ENCODE results near the gene HNRNPA0. TPM values are rescaled to one million over a fixed set of nuclear protein-coding genes. Genes with fewer than 3 reads are reported as not detected.

HNRNPA0 gene
- 6.7 and 10.5 TPM in 2 replicates for total RNA-seq (2014; rRNA removed; shearing (Covaris generic); ENCODE audit: low replicate concordance)

- H3K9me2 ChIP-seq (replicated peaks; ENCODE audit: insufficient read depth, low read length) = no peaks in the 10 kb centered on the region
- H3K4me1 ChIP-seq (ENCODE audit: low read length) = peaks cover 36% of the 10 kb centered on the region
- H3K4me3 ChIP-seq (ENCODE audit: low read length) = peak within 1 kb of the TSS; percentile 78
- H2AFZ ChIP-seq (ENCODE audit: low read length) = peak within 1 kb of the TSS; percentile 45
- peaks cover 27% of the 10 kb centered on the region for H3K79me2 ChIP-seq (ENCODE audit: low read length)
- H3K4me2 ChIP-seq (ENCODE audit: low read depth, low read length, poor library complexity, severe bottlenecking) = peak within 1 kb of the TSS; percentile 79
- H3K36me3 ChIP-seq (ENCODE audit: insufficient read depth, low read length) = peaks cover 17% of the 10 kb centered on the region
- H3K27me3 ChIP-seq (ENCODE audit: low read length) = no peaks in the 10 kb centered on the region
- H4K20me1 ChIP-seq (ENCODE audit: insufficient read depth, low read depth, low read length) = peaks cover 37% of the 10 kb centered on the region
- peak within 1 kb of the TSS; percentile 77 for H3K27ac ChIP-seq (ENCODE audit: low read length)
- DNase-seq = peak; percentile 99
- no peaks in the 10 kb centered on the region for H3K9me3 ChIP-seq (ENCODE audit: low read length)
- H3K9ac ChIP-seq (ENCODE audit: low read length) = peak within 1 kb of the TSS; percentile 97
Measured at GRCh38 chr5:137754188-137754960, at the start of gene HNRNPA0. HNRNPA0 (minus strand) TSS chr5:137754363; CDS start chr5:137754066, 297 bp downstream.

- no peak overlapping the region for H3K9ac ChIP-seq (ENCODE audit: low read length)
- H3K27me3 ChIP-seq (ENCODE audit: low read length) = no peaks in the 10 kb centered on the region
- H3K4me3 ChIP-seq (ENCODE audit: low read length) = no peak overlapping the region
- no peaks in the 10 kb centered on the region for H3K36me3 ChIP-seq (ENCODE audit: insufficient read depth, low read length)
- no peak overlapping the region for H2AFZ ChIP-seq (ENCODE audit: low read length)
- peaks cover 5% of the 10 kb centered on the region for H3K4me1 ChIP-seq (ENCODE audit: low read length)
- no peaks in the 10 kb centered on the region for H3K9me2 ChIP-seq (replicated peaks; ENCODE audit: insufficient read depth, low read length)
- no peak overlapping the region for H3K27ac ChIP-seq (ENCODE audit: low read length)
- DNase-seq = no peak
- no peaks in the 10 kb centered on the region for H3K79me2 ChIP-seq (ENCODE audit: low read length)
- no peaks in the 10 kb centered on the region for H4K20me1 ChIP-seq (ENCODE audit: insufficient read depth, low read depth, low read length)
- no peaks in the 10 kb centered on the region for H3K9me3 ChIP-seq (ENCODE audit: low read length)
- H3K4me2 ChIP-seq (ENCODE audit: low read depth, low read length, poor library complexity, severe bottlenecking) = no peak overlapping the region
Measured at GRCh38 chr5:137802282-137803210, 48.4 kb upstream of the HNRNPA0 start.

GRCh38 chr5:137800700-137801411 lies 46.7 kb upstream of the HNRNPA0 start:
- no peaks in the 10 kb centered on the region for H3K36me3 ChIP-seq (ENCODE audit: insufficient read depth, low read length)
- DNase-seq = no peak
- H3K4me1 ChIP-seq (ENCODE audit: low read length) = no peaks in the 10 kb centered on the region
- H3K4me2 ChIP-seq (ENCODE audit: low read depth, low read length, poor library complexity, severe bottlenecking) = no peak overlapping the region
- H3K9ac ChIP-seq (ENCODE audit: low read length) = no peak overlapping the region
- H2AFZ ChIP-seq (ENCODE audit: low read length) = no peak overlapping the region
- H3K9me3 ChIP-seq (ENCODE audit: low read length) = no peaks in the 10 kb centered on the region
- H3K9me2 ChIP-seq (replicated peaks; ENCODE audit: insufficient read depth, low read length) = no peaks in the 10 kb centered on the region
- H4K20me1 ChIP-seq (ENCODE audit: insufficient read depth, low read depth, low read length) = no peaks in the 10 kb centered on the region
- no peaks in the 10 kb centered on the region for H3K79me2 ChIP-seq (ENCODE audit: low read length)
- no peak overlapping the region for H3K4me3 ChIP-seq (ENCODE audit: low read length)
- no peak overlapping the region for H3K27ac ChIP-seq (ENCODE audit: low read length)
- no peaks in the 10 kb centered on the region for H3K27me3 ChIP-seq (ENCODE audit: low read length)

GRCh38 chr5:137796279-137796678 lies 42.1 kb upstream of the HNRNPA0 start:
- Histone ChIP-seq H3K9ac (ENCODE audit: low read length) (no peak overlapping the region), H3K27me3 (ENCODE audit: low read length) (no peaks in the 10 kb centered on the region), H3K27ac (ENCODE audit: low read length) (no peak overlapping the region), H3K36me3 (ENCODE audit: insufficient read depth, low read length) (no peaks in the 10 kb centered on the region), H4K20me1 (ENCODE audit: insufficient read depth, low read depth, low read length) (no peaks in the 10 kb centered on the region), H2AFZ (ENCODE audit: low read length) (no peak overlapping the region), H3K9me2 (replicated peaks; ENCODE audit: insufficient read depth, low read length) (no peaks in the 10 kb centered on the region), H3K9me3 (ENCODE audit: low read length) (no peaks in the 10 kb centered on the region), H3K79me2 (ENCODE audit: low read length) (no peaks in the 10 kb centered on the region), H3K4me2 (ENCODE audit: low read depth, low read length, poor library complexity, severe bottlenecking) (no peak overlapping the region), H3K4me3 (ENCODE audit: low read length) (no peak overlapping the region), H3K4me1 (ENCODE audit: low read length) (no peaks in the 10 kb centered on the region)
- no peak for DNase-seq

- H2AFZ ChIP-seq (ENCODE audit: low read length) = no peak overlapping the region
- H3K79me2 ChIP-seq (ENCODE audit: low read length) = no peaks in the 10 kb centered on the region
- no peaks in the 10 kb centered on the region for H3K27me3 ChIP-seq (ENCODE audit: low read length)
- no peaks in the 10 kb centered on the region for H3K4me1 ChIP-seq (ENCODE audit: low read length)
- no peaks in the 10 kb centered on the region for H3K9me3 ChIP-seq (ENCODE audit: low read length)
- no peak overlapping the region for H3K4me3 ChIP-seq (ENCODE audit: low read length)
- no peaks in the 10 kb centered on the region for H3K36me3 ChIP-seq (ENCODE audit: insufficient read depth, low read length)
- no peaks in the 10 kb centered on the region for H3K9me2 ChIP-seq (replicated peaks; ENCODE audit: insufficient read depth, low read length)
- no peak overlapping the region for H3K9ac ChIP-seq (ENCODE audit: low read length)
- H3K4me2 ChIP-seq (ENCODE audit: low read depth, low read length, poor library complexity, severe bottlenecking) = no peak overlapping the region
- no peak for DNase-seq
- no peak overlapping the region for H3K27ac ChIP-seq (ENCODE audit: low read length)
- no peaks in the 10 kb centered on the region for H4K20me1 ChIP-seq (ENCODE audit: insufficient read depth, low read depth, low read length)
Measured at GRCh38 chr5:137794863-137795262, 40.7 kb upstream of the HNRNPA0 start.

- H3K4me3 ChIP-seq (ENCODE audit: low read length) = no peak overlapping the region
- H3K4me2 ChIP-seq (ENCODE audit: low read depth, low read length, poor library complexity, severe bottlenecking) = no peak overlapping the region
- H3K79me2 ChIP-seq (ENCODE audit: low read length) = no peaks in the 10 kb centered on the region
- H3K36me3 ChIP-seq (ENCODE audit: insufficient read depth, low read length) = no peaks in the 10 kb centered on the region
- H3K27ac ChIP-seq (ENCODE audit: low read length) = no peak overlapping the region
- H3K27me3 ChIP-seq (ENCODE audit: low read length) = no peaks in the 10 kb centered on the region
- no peaks in the 10 kb centered on the region for H3K9me3 ChIP-seq (ENCODE audit: low read length)
- H3K4me1 ChIP-seq (ENCODE audit: low read length) = no peaks in the 10 kb centered on the region
- H4K20me1 ChIP-seq (ENCODE audit: insufficient read depth, low read depth, low read length) = no peaks in the 10 kb centered on the region
- no peak overlapping the region for H2AFZ ChIP-seq (ENCODE audit: low read length)
- H3K9me2 ChIP-seq (replicated peaks; ENCODE audit: insufficient read depth, low read length) = no peaks in the 10 kb centered on the region
- H3K9ac ChIP-seq (ENCODE audit: low read length) = no peak overlapping the region
- DNase-seq = no peak
Measured at GRCh38 chr5:137792303-137792702, 38.1 kb upstream of the HNRNPA0 start.

GRCh38 chr5:137791799-137792198 lies 37.6 kb upstream of the HNRNPA0 start:
- H3K4me2 ChIP-seq (ENCODE audit: low read depth, low read length, poor library complexity, severe bottlenecking) = no peak overlapping the region
- no peak for DNase-seq
- no peaks in the 10 kb centered on the region for H3K4me1 ChIP-seq (ENCODE audit: low read length)
- H3K9ac ChIP-seq (ENCODE audit: low read length) = no peak overlapping the region
- no peaks in the 10 kb centered on the region for H4K20me1 ChIP-seq (ENCODE audit: insufficient read depth, low read depth, low read length)
- no peaks in the 10 kb centered on the region for H3K79me2 ChIP-seq (ENCODE audit: low read length)
- H3K36me3 ChIP-seq (ENCODE audit: insufficient read depth, low read length) = no peaks in the 10 kb centered on the region
- no peaks in the 10 kb centered on the region for H3K9me2 ChIP-seq (replicated peaks; ENCODE audit: insufficient read depth, low read length)
- H2AFZ ChIP-seq (ENCODE audit: low read length) = no peak overlapping the region
- H3K9me3 ChIP-seq (ENCODE audit: low read length) = no peaks in the 10 kb centered on the region
- H3K27me3 ChIP-seq (ENCODE audit: low read length) = no peaks in the 10 kb centered on the region
- no peak overlapping the region for H3K27ac ChIP-seq (ENCODE audit: low read length)
- no peak overlapping the region for H3K4me3 ChIP-seq (ENCODE audit: low read length)

All from Karpas-422 (cell line).